Astrocyte of the spinal cord (primary cell): ENCODE measurements around the gene LACRT.

Source experiments
- DNase-seq: peaks from one replicate; pipeline ENCODE4 v3.0.0; 2011; ENCODE audit warnings: low read depth, low spot score
- H3K4me3 ChIP-seq: 2 replicates; pipeline ENCODE4 v1.5.1; 2011; ENCODE audit warnings: low read depth, mild to moderate bottlenecking, low read length, moderate library complexity
- CTCF ChIP-seq: IDR thresholded peaks from 2 replicates; pipeline ENCODE4 v1.5.1; 2012; ENCODE audit warnings: low read depth, mild to moderate bottlenecking, low read length, inconsistent platforms
- in situ Hi-C: cut with HindIII; loops from 2 replicates; pipeline ENCODE4 v1.10.0; 2017; ENCODE audit warnings: low sequenced_read_pairs

LACRT gene

GRCh38 chr12:54625598-54625997, 9.1 kb downstream of the LACRT start:
- in situ Hi-C loops = no loop called here
- DNase-seq = no peak
- H3K4me3 ChIP-seq = no peak overlapping the region
- TF ChIP-seq CTCF = no peak

DNA sequence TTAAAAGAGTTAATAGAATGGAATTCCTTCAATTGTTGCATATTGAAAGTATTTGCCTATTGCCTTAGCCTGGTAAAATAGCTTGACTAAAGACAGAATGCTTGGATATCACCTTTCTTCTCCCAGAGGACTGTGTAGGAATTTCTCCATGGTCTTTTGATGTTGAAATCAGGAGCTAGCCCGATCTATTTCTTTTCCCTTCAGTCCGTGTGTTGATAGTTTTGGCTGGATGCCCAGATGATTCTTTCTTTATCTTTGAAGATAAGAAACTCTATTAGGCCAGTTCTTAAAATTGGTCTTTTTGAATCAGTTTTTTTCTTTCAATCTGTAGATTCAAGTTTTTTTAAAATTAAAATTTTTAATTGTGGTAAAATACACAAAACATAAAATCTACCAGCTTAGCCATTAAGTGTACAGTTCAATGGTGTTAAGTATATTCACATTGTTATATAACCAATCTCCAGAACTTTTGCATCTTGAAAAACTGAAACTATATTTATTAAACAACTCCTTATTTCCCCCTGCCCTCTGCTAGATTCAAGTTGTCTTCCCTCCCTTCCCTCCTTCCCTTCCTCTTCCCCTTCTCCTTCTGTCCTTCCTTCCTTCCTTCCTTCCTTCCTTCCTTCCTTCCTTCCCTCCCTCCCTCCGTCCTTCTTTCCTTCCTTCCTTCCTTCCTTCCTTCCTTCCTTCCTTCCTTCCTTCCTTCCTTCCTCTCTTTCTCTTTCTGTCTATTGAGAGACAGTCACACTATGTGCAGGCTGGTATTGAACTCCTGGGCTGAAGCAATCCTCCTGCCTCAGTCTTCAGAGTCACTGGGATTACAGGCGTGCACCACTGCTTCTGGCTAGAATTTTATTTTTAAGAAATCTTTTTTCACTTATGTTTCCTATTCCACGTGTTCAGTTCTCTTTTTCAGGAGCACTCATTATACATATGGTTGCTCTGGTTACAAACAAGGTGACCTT, 10.1 kb downstream of the LACRT start:
- H3K4me3 ChIP-seq = no peak overlapping the region
- in situ Hi-C loops = no loop called here
- DNase-seq = no peak
- no peak for TF ChIP-seq CTCF

DNA sequence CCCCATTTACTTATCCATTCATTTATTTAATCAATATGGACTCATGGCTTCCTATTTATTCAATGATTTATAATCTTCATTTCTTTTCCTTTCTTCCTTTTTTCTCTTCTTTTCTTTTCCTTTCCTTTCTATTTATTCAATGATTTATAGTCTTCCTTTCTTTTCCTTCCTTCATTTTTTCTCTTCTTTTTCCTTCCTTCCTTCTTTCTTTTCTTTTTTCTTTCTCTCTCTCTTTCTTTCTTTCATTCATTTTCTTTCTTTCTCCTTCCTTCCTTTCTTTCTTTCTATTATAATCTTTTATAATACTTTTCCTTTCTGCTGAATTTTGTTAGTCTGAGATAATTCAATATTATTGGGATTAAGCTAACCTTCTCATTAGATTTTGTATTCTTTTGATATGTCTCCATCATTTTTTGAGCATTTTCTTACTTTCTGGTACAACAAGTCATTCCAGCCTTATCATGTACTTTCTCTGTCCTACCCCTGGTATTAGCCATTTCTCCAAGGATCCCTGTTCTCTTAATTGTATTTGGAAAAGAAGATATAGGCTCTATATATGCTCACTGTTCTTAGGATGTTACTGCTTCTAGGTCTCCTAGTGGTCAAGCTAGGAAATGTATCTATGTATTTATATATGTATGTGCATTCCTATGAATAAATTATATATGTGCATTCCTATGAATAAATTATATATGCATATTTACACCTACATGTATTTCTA, 12.1 kb downstream of the LACRT start:
- H3K4me3 ChIP-seq = no peak overlapping the region
- peak; percentile 27 for TF ChIP-seq CTCF
- in situ Hi-C loops = no loop called here
- no peak for DNase-seq

DNA sequence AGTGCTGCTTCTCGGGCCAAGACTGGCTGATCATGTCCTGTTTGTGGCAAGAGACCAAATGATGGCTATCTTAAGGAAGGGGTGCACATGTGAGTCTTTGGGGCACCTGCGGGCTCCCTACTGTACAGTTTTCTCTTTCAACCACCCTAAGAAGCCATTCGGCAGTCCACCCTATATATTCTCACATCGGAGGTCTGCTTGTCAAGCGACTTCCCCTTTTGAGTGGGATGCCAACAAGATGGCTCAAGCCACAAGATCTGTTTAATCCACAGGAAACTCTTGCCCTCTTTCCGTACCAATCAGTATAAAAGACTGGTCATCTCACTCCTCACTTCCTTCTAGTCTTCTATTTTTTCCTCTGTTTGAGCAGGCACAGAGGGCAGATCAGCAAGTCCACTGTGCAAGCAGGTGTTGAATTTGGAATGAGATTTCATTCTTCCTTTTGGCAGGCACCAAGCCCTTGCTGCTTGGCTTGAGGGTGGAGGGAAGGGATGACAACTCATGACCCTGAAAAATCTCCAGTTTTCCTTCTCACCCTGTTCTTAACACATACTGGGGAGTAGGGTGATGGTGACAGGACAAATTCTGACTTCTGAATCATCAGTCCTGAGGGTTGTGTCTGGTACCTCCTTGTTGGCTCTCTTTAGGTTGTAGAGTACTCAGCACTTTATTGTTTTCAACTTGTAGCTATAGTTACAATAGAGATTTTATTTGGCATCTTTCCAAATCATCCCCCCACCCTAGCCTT, 17.6 kb downstream of the LACRT start:
- no peak overlapping the region for H3K4me3 ChIP-seq
- TF ChIP-seq CTCF = no peak
- in situ Hi-C loops = no loop called here
- DNase-seq = no peak

DNA sequence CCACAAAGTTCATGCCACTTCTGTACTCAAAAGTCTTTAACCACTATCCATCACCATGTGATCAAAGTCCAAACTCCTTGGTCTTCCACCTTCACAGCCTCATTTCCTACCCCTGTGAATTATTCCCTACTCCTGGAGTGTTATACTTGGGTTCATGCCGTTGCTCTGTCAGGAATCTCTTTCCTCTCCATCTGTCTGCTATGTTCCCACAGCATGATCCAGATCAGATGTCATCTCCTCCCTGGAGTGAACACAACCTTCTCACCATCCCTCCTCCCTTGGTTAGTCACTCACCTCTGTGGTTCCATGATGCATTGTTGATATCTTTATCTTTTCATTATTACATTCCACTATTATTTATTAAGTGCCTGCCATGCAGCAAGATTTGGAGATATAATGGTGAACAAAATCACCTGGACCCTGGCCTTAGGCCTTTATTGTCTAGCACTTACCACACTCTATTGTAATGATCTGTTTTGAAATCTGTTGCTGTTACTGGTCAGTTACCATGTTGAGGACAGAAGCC, 22.4 kb downstream of the LACRT start:
- H3K4me3 ChIP-seq = no peak overlapping the region
- DNase-seq = no peak
- TF ChIP-seq CTCF = no peak
- in situ Hi-C loops = no loop called here

- no peak for DNase-seq
- no peak overlapping the region for H3K4me3 ChIP-seq
- TF ChIP-seq CTCF = no peak
- in situ Hi-C loops = no loop called here
Observed at GRCh38 chr12:54611715-54612149, 23.0 kb downstream of the LACRT start.
